ENCODE results near the gene DUOXA2.
"Not testable (repeated sequence)": the region's sequence is repeated elsewhere in the genome, so short reads cannot be mapped to it uniquely, and the experiment has no call there.

The DUOXA2 gene

GRCh38 chr15:45114076-45114750, at the start of gene DUOXA2, which contains the start of gene DUOX2:
Gene DUOXA2 (plus strand): TSS chr15:45114326. CDS start chr15:45114606, 280 bp downstream.
Gene DUOX2 (minus strand): TSS chr15:45114172. CDS start chr15:45113411, 761 bp downstream.
- no peak for DNase-seq (ENCODE audit: low read depth)

GRCh38 chr15:45064386-45064785, 49.7 kb upstream of the DUOXA2 start:
- DNase-seq (ENCODE audit: low read depth) = no peak

DNA sequence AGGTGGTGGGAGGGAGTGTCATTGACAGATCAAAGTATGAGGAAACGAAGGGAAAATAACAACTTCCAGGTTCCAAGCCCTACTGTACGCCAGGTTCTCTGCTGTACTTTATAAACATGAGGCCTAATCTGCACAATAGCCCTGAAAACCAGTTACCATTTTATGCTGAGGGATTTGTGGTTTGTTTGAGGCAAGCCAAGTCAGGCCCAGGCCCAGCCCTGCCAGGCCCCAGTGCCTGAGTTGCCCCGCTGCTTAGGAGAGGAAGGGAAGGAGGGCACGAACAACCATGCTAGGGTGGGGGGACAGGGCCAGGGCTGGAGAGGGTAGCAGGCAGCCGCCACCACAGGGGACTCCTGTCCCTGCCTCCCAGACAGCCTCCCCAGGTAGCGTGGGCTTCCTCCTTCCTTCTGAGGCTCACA, 44.2 kb upstream of the DUOXA2 start:
- not testable (repeated sequence) for DNase-seq (ENCODE audit: low read depth)

DNA sequence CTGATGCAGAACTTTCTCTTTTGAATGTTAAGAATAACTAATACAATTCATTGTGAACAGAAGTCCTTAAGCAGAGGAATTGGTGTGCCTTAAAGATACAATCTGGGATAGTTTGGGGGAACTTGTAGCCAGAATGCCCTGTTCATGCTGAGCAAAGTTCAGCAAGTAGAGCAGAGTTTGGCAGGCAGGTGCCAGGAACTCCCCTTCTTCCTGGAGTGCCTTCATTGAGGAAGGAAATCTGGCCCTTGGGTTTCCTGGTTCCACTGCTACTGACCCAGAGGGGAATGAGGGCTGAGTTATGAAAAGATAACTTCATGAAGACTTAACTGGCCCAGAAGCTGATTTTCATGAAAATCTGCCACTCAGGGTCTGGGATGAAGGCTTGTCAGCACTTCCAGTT, 40.5 kb upstream of the DUOXA2 start:
- not testable (repeated sequence) for DNase-seq (ENCODE audit: low read depth)

DNA sequence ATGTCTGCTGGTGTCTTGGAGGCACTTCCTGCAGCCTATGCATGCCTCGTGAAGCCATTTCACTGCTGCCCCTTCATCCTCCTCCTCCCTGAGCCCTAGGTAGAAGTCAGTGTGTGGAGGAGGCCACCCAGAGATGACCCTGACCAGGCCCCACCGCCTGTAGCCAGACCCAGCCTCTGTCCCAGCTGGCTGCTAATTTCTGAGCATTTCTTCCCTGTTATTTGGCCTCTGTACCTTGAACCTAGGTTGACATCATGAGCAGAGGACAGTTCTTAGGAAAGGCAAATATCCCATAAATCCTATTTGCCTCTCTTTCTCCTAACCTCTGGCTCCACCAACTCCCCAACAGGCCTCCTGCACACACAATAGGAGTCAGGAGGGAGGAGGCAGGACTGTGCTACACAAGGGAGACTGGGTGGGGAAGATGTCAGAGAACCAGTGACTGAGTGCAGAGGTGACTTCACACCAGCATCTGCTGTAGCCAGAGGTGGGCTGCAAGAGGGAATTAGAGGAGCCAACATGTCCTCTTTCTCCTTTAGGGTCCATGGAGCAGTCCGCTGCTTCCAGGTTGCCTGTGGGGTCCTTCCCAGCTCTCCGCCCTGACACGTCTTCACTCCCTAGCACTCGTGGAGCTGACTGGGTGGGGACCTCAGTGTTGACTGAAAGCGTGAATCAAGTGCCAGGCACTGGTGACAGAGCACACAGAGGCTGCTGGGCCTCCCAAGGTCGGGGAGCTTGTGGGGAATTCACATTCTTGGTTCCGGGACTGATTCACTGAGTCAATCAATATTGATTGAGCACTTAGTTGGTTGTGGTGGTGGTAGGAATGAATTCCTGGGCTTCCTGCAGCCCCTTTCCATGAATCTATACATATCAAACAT, 38.4 kb upstream of the DUOXA2 start:
- DNase-seq (ENCODE audit: low read depth) = not testable (repeated sequence)

GRCh38 chr15:45077391-45077790, 36.7 kb upstream of the DUOXA2 start:
- DNase-seq (ENCODE audit: low read depth) = not testable (repeated sequence)

GRCh38 chr15:45079201-45079600, 34.9 kb upstream of the DUOXA2 start:
- not testable (repeated sequence) for DNase-seq (ENCODE audit: low read depth)

- DNase-seq (ENCODE audit: low read depth) = not testable (repeated sequence)
Observed at GRCh38 chr15:45079628-45080246, 34.4 kb upstream of the DUOXA2 start.

- not testable (repeated sequence) for DNase-seq (ENCODE audit: low read depth)
Observed at GRCh38 chr15:45080593-45080992, 33.5 kb upstream of the DUOXA2 start.

- DNase-seq (ENCODE audit: low read depth) = not testable (repeated sequence)
Observed at GRCh38 chr15:45082412-45082811, 31.7 kb upstream of the DUOXA2 start.

GRCh38 chr15:45083223-45083622, 30.9 kb upstream of the DUOXA2 start:
- DNase-seq (ENCODE audit: low read depth) = no peak

DNA sequence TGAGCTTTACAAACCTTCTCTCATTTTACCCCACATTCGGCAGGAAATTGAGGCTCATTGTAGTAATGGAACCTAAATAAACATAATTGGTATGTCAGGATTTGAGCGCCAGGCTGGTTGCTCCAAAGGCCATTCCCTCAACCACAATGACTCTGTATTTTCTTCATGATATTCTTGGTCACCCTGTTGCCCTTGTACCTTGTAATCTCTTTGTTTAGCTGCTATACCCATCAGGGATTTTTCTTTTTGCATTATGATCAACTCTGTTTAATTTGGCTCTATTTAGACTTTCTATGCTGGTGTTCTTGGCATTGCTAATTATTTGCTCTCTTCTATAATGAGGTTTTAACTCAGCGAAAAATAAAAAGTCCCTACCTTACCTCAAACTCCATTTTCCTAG, 30.0 kb upstream of the DUOXA2 start:
- no peak for DNase-seq (ENCODE audit: low read depth)

- no peak for DNase-seq (ENCODE audit: low read depth)
Observed at GRCh38 chr15:45087513-45087912, 26.6 kb upstream of the DUOXA2 start.

GRCh38 chr15:45088801-45089711, 25.1 kb upstream of the DUOXA2 start:
- no peak for DNase-seq (ENCODE audit: low read depth)

- no peak for DNase-seq (ENCODE audit: low read depth)
Observed at GRCh38 chr15:45089712-45090373, 24.3 kb upstream of the DUOXA2 start.

DNA sequence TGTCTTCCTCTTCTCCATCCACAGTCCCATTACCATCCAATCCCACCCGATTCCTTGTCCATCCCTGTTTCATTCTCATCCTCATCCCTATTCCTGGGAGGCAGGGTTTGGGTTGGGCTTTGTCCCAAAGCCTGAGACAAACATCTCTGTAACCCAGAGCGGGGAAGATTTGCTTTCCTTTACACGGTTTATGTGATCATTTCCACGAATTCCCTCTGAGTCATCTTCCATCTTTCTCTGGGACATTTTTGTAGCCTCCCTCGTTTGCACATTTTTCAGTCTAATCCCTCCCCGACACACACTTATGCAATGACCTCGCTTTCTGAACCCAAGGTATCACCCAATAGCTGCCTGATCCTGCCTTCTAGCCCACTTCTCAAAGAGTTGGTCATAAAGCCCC, 23.0 kb upstream of the DUOXA2 start:
- peak; percentile 19 for DNase-seq (ENCODE audit: low read depth)

DNA sequence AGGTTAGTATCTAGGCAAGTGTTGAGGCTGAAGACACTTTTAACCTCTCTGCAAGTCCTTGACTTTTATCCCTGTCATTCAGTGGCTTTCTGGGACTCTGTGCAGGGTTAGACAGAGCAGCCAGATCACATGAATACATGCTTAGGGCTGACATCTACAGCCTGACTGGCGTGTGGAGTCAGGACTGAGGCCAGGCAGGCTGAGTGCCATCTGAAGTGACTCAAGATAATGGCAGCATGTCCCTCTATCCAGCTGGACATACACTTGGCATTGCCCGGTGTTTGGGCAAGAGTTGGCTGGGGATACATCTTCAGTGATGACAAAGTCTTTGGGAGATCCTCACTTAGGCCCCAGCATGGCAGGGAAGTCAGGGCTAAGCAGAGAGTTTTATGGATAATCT, 22.6 kb upstream of the DUOXA2 start:
- DNase-seq (ENCODE audit: low read depth) = no peak

DNA sequence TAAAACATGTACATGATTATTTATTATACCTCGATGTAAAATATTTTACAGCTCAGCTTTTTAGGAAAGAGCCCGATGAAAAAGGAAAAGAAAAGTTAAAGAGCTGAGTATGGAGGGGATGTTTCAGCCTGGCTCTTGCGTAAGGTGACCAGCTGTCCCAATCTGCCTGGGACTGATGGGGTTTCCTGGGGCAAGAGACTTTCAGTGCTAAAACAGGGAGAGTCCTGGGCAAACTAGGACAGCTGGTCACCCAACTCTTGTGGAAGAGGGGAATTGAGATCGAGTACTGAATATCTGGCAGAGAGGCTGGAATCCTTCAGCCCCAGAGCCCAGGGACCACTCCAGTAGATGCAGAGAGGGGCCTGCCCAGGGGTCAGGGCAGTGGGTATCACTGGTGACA, 21.1 kb upstream of the DUOXA2 start:
- no peak for DNase-seq (ENCODE audit: low read depth)

DNA sequence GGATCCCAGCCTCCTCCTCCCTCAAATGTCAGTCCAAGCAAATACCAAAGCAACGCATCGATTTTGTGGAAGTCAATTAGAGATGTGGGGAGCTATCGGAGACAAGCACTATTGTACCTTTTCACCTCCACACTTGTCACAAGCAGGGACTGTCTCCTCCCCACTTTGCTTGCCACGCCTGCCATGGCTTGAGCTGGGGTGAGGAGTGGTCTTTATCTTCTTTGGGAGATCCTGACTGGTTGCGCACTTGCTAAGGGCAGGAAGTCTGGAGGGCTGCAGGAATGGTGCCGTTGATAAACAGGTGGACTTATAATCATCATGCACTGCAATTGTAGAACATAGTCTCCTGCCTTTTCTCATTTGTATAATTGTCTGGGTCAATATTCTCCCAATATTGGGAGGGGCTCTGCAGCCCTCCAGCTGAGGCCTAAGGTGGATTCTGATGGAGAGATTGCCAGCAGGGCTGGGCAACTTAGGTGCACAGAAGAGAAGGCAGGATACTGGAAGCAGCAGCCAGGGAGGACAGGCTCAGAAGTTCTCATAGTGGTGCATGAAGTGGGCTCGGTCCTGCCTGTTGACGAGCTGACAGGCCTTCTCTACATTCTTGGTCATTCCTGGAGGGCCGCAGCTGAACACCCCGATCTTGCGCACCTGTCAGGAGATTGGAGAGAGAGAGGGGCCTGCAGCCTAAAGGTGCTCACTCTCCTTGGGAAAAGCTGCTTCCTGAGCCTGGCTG, 20.3 kb upstream of the DUOXA2 start:
- DNase-seq (ENCODE audit: low read depth) = no peak

- no peak for DNase-seq (ENCODE audit: low read depth)
Observed at GRCh38 chr15:45094358-45094730, 19.8 kb upstream of the DUOXA2 start.
